ENCODE data around the gene LCMT2. TPM values are rescaled to one million over a fixed set of nuclear protein-coding genes. Genes with fewer than 3 reads are reported as not detected.
"Not testable (repeated sequence)": the region's sequence is repeated elsewhere in the genome, so short reads cannot be mapped to it uniquely, and the experiment has no call there.

Gene LCMT2
- total RNA-seq, 6 donors from 2014 or later: 1.0 to 8.2 (median 6.3) TPM

DNA sequence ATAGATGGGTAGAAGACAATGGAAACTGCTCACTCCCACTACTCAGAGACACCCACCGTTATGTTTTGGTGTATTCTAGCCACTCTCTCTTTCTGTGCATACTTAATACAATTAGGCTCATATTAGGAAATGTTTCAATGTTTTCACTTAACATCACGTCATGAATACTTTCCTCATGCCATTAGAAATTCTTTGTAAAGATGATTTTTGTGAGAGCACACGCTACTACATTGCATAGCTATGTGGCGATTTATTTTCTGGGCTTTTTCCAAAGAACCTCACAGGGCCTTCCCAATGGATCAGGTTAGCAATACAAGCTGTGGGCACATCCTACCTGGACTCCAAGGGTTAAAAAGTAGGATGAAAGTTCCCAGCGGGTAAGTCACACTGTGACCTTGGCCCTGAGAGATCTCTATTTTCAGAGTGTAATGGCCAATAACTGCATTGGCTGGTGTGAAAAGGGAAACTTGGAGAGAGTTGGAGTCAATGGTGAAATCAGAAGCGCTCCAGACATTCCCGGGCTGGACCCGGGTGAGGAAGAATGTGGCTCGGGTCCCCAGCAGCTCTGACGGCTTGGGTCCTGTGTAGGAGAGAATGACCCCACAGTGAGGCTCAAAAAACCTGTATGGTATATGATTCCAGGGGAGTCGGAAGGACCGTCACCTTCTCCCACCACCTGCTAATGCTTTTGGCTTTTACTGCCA is 37.8 kb downstream of the LCMT2 start:
- Histone ChIP-seq H3K4me1 (peaks cover 0 to 3% (median 0%) of the 10 kb centered on the region in 4 donors), H3K27me3 (no peaks in the 10 kb centered on the region), H3K36me3 (no peaks in the 10 kb centered on the region), H3K4me3 (no peak overlapping the region), H3K9me3 (no peaks in the 10 kb centered on the region), H3K27ac (no peak overlapping the region)
- DNase-seq: no peak
- WGBS, 2 donors: 67 to 68% methylated on average over 12 of the region's 12 CpGs
- peak in 1 of 2 donors; percentile 78 for ATAC-seq (ENCODE audit: low FRiP score in 2 of 2)
- TF ChIP-seq, protein P1, sequence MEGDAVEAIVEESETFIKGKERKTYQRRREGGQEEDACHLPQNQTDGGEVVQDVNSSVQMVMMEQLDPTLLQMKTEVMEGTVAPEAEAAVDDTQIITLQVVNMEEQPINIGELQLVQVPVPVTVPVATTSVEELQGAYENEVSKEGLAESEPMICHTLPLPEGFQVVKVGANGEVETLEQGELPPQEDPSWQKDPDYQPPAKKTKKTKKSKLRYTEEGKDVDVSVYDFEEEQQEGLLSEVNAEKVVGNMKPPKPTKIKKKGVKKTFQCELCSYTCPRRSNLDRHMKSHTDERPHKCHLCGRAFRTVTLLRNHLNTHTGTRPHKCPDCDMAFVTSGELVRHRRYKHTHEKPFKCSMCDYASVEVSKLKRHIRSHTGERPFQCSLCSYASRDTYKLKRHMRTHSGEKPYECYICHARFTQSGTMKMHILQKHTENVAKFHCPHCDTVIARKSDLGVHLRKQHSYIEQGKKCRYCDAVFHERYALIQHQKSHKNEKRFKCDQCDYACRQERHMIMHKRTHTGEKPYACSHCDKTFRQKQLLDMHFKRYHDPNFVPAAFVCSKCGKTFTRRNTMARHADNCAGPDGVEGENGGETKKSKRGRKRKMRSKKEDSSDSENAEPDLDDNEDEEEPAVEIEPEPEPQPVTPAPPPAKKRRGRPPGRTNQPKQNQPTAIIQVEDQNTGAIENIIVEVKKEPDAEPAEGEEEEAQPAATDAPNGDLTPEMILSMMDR (IDR thresholded peaks at IDR 0.05): no peak
- TF ChIP-seq POLR2AphosphoS5 (IDR thresholded peaks at IDR 0.05) (no peak), POLR2A (IDR thresholded peaks at IDR 0.05) (no peak), EP300 (IDR thresholded peaks at IDR 0.05) (no peak)

DNA sequence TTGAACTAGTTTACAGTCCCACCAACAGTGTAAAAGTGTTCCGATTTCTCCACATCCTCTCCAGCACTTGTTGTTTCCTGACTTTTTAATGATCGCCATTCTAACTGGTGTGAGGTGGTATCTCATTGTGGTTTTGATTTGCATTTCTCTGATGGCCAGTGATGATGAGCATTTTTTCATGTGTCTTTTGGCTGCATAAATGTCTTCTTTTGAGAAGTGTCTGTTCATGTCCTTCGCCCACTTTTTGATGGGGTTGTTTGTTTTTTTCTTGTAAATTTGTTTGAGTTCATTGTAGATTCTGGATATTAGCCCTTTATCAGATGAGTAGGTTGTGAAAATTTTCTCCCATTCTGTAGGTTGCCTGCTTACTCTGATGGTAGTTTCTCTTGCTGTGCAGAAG is 40.7 kb downstream of the LCMT2 start:
- H3K27ac ChIP-seq; H3K4me3 ChIP-seq; ATAC-seq (ENCODE audit: low FRiP score in 2 of 2); H3K27me3 ChIP-seq; H3K9me3 ChIP-seq; DNase-seq; H3K4me1 ChIP-seq; H3K36me3 ChIP-seq: not testable (repeated sequence)
- 89 to 100% methylated on average over 2 to 3 of the region's 3 CpGs for WGBS, 2 donors

DNA sequence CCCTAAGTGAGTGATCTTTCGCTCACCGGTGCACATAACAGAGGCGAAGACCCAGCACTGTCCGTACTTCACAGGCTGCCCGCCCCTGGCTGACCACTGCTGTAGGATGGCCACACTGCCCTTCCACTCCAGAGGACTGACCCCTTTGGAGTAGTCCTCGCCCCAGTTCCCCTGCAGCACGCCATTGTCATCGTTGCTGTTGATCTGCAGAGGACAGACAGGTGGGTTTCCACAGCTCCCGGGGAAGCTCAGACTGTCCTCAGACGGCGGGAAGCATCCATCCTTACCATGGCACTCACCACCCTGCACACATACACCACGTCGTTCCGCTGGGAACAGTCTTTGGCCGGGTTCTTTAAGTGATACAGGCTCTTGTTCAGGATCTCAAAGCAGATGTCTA is 43.1 kb downstream of the LCMT2 start:
- no peak overlapping the region for H3K4me3 ChIP-seq
- H3K27me3 ChIP-seq: no peaks in the 10 kb centered on the region
- peak in 1 of 2 donors; percentile 5 for ATAC-seq (ENCODE audit: low FRiP score in 2 of 2)
- H3K4me1 ChIP-seq: no peaks in the 10 kb centered on the region
- no peak for DNase-seq
- no peaks in the 10 kb centered on the region for H3K9me3 ChIP-seq
- no peaks in the 10 kb centered on the region for H3K36me3 ChIP-seq
- TF ChIP-seq EP300 (IDR thresholded peaks at IDR 0.05) (no peak), POLR2A (IDR thresholded peaks at IDR 0.05) (no peak), POLR2AphosphoS5 (IDR thresholded peaks at IDR 0.05) (no peak)
- TF ChIP-seq, protein P1 (IDR thresholded peaks at IDR 0.05): no peak
- 77 to 80% methylated on average over 15 of the region's 15 CpGs for WGBS, 2 donors
- no peak overlapping the region for H3K27ac ChIP-seq

DNA sequence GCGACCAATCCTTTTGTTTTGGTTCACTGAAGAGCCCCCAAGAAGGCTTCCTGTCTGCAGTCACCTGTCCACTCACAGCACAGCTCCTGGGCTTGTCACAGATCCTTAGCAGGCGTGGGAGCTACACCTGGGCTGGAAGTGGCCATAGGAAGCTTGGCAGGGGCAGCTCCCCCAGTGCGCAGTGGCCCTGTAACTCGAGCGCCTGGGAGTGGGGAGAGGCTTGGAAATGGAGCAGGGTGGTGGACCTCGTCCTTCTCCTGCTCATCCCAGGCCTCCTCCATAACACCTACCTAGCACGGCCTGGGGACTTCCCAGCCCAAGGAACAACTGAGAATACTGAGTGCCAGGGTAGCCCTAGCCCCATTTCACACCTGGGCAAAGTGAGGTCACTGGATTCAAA is 44.3 kb downstream of the LCMT2 start:
- Histone ChIP-seq H3K27ac (no peak overlapping the region), H3K27me3 (no peaks in the 10 kb centered on the region), H3K4me1 (no peaks in the 10 kb centered on the region), H3K9me3 (no peaks in the 10 kb centered on the region), H3K36me3 (no peaks in the 10 kb centered on the region), H3K4me3 (no peak overlapping the region)
- DNase-seq (peak in 1 of 2 donors; percentile 55), ATAC-seq (ENCODE audit: low FRiP score in 2 of 2) (peak; percentile 17 to 44)
- TF ChIP-seq POLR2AphosphoS5 (IDR thresholded peaks at IDR 0.05) (no peak), EP300 (IDR thresholded peaks at IDR 0.05) (no peak), POLR2A (IDR thresholded peaks at IDR 0.05) (no peak)
- TF ChIP-seq, protein P1 (IDR thresholded peaks at IDR 0.05): no peak
- 50 to 56% methylated on average over 2 to 7 of the region's 7 CpGs for WGBS, 2 donors

DNA sequence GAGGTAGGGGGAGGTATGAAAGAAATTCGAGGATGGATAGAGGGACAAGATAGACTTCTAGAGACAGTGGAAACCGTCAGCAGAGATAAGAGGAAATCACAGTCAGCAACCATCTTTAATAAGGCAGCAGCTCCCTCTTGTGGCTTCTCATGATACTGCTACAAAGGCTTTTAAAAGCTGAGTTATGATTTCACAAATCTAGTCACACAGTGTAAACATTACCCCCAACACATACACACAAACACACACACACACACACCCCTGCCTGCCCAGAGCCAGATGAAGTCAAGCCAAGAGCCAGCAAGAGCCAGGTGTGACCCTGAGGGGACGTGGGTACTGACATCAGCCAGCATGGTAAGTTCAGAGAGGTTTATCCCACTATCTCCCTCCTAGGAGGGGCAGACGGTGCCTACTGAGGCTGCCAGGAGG is 44.8 kb downstream of the LCMT2 start:
- DNase-seq (no peak), ATAC-seq (ENCODE audit: low FRiP score in 2 of 2) (peak; percentile 76 to 89)
- H3K27ac ChIP-seq: no peak overlapping the region
- H3K27me3 ChIP-seq: no peaks in the 10 kb centered on the region
- TF ChIP-seq POLR2AphosphoS5 (IDR thresholded peaks at IDR 0.05) (no peak), POLR2A (IDR thresholded peaks at IDR 0.05) (no peak), EP300 (IDR thresholded peaks at IDR 0.05) (no peak)
- TF ChIP-seq, protein P1 (IDR thresholded peaks at IDR 0.05): peak; percentile 56 to 89 (median 82)
- H3K4me1 ChIP-seq: no peaks in the 10 kb centered on the region
- no peaks in the 10 kb centered on the region for H3K36me3 ChIP-seq
- no peaks in the 10 kb centered on the region for H3K9me3 ChIP-seq
- WGBS, 2 donors: 6 to 16% methylated on average over 4 of the region's 4 CpGs
- H3K4me3 ChIP-seq: no peak overlapping the region
